ENCODE data around the gene AUH.

The AUH gene

GRCh38 chr9:91338681-91339080 lies 23.0 kb downstream of the AUH start:
- ChIA-PET POLR2A (no interaction called here), CTCF (no interaction called here)
- H3K4me3 ChIP-seq (ENCODE audit: low read depth, low read length) = no peak overlapping the region
- TF ChIP-seq CTCF (IDR thresholded peaks at IDR 0.05; ENCODE audit: insufficient read depth, low read length, missing control alignments) = no peak
- DNase-seq (ENCODE audit: low read depth, low spot score) = no peak

DNA sequence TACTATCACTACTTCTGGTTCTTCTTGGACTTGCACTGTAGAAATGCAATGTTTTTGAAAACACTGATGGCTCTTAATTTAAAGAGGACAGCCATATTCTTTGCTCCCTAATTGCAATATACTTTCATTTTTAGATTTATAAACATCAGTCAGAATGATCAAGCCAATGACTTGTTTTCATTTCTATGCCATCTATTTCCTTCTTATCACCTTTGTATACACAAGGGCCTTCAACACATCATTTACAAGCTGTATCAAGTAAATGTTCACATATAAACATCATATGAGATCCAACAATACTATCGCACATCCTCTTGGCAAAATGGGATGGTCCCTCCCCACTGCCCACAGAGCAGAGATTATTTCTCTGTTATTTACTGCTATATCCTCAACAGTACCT lies 24.9 kb downstream of the AUH start:
- ChIA-PET CTCF (interaction anchor here (0.6 kb wide), 1 partner anchor 140 kb away, joined by 3 read pairs; no protein-coding TSS in a partner anchor), POLR2A (no interaction called here)
- TF ChIP-seq CTCF (IDR thresholded peaks at IDR 0.05; ENCODE audit: insufficient read depth, low read length, missing control alignments) = no peak
- no peak for DNase-seq (ENCODE audit: low read depth, low spot score)
- no peak overlapping the region for H3K4me3 ChIP-seq (ENCODE audit: low read depth, low read length)

DNA sequence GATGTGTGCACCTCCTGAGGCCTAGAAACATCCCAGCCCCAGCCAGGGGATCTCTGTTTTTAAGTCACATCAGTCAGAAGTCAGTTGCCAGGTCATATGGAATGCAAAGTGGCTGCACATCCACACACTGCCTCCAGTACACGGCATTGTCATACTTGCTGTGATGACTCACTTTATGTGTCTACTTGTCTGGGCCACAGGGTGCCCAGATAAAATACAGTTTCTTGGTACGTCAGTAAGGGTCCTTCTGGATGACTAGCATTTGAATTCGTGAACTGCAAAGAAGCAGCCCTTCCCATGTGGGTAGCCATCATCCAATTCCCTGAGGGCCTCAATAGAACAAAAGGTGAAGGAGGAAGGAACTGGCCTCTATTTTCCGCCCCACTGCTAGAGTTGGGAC lies 27.7 kb downstream of the AUH start:
- DNase-seq (ENCODE audit: low read depth, low spot score) = no peak
- no peak for TF ChIP-seq CTCF (IDR thresholded peaks at IDR 0.05; ENCODE audit: insufficient read depth, low read length, missing control alignments)
- CTCF ChIA-PET = no interaction called here

DNA sequence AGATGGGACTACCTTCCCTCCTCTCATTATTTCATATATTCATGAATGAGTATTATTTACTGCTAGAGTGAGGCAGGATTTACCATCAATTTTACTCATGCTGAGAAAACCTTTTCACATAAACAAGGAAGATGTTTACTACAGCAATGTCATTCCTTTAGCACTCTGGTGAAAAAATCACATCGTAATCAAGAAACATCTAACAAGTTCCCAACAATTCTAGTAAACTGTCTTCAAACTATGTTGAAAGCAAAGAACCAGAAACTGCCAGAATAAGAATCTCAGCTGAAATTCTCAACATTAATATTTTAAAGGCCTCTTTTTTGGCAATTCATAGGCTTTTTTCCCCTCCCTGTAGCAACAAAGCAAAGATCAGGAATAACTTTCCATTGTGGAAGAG lies 28.2 kb downstream of the AUH start:
- no peak overlapping the region for H3K4me3 ChIP-seq (ENCODE audit: low read depth, low read length)
- ChIA-PET CTCF (no interaction called here), POLR2A (no interaction called here)
- no peak for DNase-seq (ENCODE audit: low read depth, low spot score)
- no peak for TF ChIP-seq CTCF (IDR thresholded peaks at IDR 0.05; ENCODE audit: insufficient read depth, low read length, missing control alignments)

More for the DNA sequence above, 27.7 kb downstream of the AUH start:
- POLR2A ChIA-PET = no interaction called here
- no peak overlapping the region for H3K4me3 ChIP-seq (ENCODE audit: low read depth, low read length)

GRCh38 chr9:91332546-91333231 lies 29.0 kb downstream of the AUH start:
- CTCF ChIA-PET = no interaction called here

DNA sequence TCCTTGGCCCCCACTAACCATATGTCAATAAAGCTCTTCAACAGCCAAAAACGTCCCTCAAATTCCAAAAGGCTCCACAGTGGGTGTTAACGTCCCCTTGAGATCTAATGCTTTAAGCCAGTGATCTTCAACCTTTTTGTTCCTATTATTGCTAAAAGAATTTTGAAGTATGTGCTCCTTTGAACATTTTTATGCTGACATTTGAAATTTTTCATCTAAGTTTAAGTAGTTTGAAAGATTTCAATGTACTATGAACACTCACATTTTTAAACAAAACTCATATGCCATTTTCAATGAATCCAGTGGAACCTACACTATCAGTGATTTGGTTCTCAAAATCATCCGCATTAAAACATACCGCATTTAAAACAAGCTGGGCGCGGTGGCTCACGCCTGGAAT lies 29.9 kb downstream of the AUH start:
- no peak for DNase-seq (ENCODE audit: low read depth, low spot score)
- ChIA-PET CTCF (no interaction called here), POLR2A (no interaction called here)
- H3K4me3 ChIP-seq (ENCODE audit: low read depth, low read length) = no peak overlapping the region
- TF ChIP-seq CTCF (IDR thresholded peaks at IDR 0.05; ENCODE audit: insufficient read depth, low read length, missing control alignments) = no peak

More at GRCh38 chr9:91332546-91333231, 29.0 kb downstream of the AUH start:
- H3K4me3 ChIP-seq (ENCODE audit: low read depth, low read length) = no peak overlapping the region
- no peak for DNase-seq (ENCODE audit: low read depth, low spot score)
- no peak for TF ChIP-seq CTCF (IDR thresholded peaks at IDR 0.05; ENCODE audit: insufficient read depth, low read length, missing control alignments)
- POLR2A ChIA-PET = no interaction called here

All from AG04449 (cell line).